Activated CD4-positive, CD25-positive, alpha-beta regulatory T cell (primary cell): Measurements from ENCODE around the gene COL10A1.

Source experiments
- DNase-seq, 4 experiments: peaks; one replicate each; lab custom pipeline; 2025; lab: John Stamatoyannopoulos, UW

COL10A1 gene

DNA sequence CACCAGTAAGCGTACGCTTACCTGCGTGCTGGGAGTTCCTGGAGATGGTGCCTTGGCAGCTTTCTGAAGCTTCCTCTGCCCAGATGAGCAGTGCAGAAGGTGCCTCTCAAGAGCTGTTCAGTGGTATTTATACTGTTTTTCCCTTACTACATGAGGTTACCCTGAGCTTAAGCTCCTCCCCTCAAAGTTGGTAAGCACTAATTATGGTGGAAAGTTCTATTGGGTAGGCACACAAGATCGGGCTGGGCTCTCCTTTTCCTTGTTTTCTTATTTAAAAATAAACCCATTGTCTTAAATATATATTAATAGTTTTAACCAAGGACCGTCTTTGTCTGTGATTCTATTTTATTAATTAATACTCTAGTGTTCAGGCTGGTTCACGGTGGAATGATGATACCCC lies at the start of gene COL10A1:
TSS of gene COL10A1 (minus strand) at position 101 of the 400 bp plus-strand sequence. CDS start 640 bp downstream, outside the sequence.
- no peak for DNase-seq

DNA sequence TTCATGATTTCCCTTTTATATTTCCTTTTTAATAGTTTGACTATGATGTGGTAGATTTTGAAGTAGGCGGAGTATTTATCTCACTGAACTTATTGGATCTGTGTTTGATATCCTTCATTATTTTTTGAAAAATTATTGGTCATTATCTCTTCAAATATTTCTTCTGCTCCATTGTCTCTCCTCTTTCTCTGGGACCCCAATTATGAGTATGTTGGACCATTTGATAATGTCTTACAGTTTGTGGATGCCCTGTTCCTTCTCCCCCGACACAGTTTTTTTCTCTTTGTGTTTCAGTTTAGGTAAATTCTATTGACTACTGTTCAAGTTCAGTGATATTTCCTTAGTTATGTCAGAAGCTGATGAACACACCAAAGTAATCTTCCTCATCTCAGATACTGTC lies 49.4 kb upstream of the COL10A1 start:
- DNase-seq: no peak

DNA sequence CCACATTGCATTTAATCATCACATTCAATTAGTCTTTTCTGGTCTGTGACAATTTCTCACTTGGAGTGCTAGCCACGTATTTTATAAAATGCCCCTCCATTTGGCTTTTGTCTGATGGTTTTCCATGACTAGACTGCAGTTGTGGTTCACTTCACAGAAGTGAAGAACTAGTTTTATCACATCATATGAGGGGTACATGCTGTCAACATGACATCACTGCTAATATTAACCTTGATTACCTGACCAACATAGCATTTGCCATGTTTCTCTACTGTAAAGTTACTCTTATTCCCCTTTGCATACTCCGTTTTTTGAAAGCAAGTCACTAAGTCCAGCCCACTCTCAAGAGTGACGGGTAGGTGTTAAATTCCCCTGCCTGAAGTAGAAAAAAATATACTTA lies 48.0 kb upstream of the COL10A1 start:
- DNase-seq: no peak

DNA sequence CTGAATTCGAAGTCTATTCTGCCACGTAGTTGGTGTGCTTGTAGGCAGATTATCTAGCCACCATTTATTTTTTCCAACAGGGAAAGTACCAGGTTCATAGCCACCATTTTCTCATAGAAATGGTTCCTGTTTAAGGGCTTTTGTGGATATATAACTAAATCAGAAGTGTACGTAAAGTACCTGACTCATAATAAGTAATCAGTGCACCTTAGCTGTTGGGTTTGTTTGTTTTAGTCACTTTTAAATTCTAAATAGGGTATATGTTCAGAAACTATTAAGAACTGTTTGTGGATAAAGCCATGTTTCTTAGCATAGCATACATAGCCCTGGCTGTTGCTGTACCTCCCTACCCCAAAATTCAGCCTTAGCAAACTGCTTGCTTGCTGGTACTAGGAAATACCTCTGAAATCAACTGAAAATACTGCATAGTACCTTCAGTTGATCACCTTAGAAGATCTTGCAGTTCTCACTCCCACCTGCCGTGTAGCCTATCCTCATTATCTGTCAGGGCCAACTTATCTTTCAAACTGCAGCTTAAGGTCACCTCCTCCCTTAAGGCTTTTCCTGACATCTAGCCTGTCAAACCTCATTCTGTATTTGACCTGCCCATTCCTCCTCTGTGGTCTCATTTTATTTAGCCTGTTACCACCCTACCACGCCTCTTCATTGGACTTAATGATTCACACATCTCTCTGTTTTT lies 44.6 kb upstream of the COL10A1 start:
- no peak for DNase-seq

DNA sequence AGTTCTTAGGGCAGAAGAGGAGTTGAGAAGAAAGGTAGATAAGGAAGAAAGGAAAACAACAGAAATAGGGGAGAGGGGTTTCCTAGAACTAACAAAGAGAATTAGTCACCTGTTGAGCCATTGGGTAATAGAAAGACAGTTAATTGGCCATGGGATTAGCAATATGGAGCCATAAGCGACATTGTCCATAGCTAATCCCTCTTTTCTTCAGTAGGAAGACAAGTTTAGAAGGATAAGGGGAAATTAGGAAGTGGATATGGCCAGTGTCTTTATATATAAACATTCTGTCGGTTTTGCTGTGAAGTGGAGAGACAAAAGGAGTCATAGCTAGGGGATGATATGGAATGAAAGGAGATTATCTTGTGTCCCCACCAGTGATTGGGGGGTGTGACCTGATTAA lies 43.9 kb upstream of the COL10A1 start:
- DNase-seq: no peak

DNA sequence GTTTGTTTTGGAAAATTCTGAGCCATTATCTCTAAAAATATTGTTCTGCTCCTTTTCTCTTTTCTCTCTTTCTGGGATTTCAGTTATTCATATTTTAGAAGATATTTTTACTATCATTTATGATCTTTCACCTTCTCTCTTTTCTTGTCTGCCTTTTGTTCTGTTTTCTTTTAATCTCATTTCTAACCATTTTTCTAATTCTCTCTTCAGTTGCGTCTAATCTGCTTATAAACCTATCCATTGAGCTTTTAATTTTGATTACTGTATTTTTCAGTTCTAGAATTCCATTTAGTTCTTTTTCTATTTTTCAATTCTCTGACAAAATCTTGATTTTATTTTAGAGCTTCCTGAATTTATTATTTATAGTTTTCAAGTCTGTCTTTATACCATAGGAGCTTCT lies 42.2 kb upstream of the COL10A1 start:
- no peak for DNase-seq

DNA sequence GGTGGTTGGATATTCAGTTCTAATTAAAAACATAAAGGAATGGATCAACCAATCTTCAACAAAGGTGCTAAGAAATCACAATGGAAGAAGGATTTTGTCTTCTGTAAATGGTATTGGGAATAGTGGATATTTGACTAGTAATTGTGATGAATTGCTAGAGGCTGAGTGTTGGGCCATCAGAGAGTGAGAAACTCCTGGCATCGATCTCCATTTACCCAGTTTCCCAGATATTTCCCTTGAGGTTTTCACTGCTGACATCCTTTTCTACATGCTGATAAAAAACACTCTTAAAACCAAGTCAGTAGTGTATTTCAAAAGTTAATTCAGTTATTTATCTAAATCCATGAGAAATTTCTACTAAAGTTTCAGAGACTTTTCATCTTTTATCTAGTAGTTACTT lies 40.4 kb upstream of the COL10A1 start:
- DNase-seq: no peak

DNA sequence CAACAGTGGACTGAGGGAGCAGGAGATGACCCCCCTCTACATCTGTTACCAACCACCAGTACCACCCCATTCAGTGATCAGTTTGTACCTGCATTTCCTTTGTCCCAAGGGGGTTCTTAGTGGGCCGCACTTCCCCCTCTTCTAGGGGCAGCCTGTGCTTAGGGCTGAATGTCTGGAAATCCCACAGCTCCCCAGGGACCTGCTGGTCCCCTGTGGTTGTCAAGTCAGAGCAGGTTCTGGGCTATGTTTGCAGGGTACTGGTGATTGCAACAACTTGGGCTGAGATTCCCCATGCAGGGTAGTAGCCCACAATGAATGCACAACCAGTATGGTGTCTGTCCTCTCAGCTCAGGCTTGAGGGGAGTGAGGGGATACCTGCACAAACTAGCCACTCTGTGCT lies 39.7 kb upstream of the COL10A1 start:
- DNase-seq: no peak

DNA sequence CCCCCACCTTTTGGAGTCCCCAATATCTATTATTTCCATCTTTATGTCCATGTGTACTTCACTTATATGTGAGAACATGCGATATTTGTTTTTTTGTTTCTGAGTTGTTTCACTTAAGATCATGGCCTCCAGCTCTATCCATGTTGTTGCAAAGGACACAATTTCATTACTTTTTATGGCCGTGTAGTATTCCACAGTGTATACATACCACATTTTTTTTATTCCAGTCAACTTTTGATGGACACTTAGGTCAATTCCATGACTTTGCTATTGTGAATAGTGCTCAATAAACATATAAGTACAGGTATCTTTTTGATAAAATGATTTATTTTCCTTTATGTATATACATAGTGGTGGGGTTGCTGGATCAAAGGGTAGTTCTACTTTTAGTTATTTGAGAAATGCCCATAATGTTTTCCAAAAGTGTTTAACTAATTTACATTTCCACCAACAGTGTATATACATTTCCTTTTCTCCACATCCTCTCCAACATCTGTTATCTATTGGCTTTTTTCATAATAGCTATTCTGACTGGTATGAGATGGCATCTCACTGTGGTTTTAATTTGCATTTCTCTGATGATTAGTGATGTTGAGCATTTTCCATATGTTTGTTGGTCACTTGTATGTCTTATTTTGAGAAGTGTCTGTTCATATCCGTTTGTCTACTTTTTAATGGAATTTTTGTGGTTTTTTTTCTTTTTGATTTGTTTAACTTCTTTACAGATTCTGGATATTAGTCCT lies 34.0 kb upstream of the COL10A1 start:
- no peak for DNase-seq

DNA sequence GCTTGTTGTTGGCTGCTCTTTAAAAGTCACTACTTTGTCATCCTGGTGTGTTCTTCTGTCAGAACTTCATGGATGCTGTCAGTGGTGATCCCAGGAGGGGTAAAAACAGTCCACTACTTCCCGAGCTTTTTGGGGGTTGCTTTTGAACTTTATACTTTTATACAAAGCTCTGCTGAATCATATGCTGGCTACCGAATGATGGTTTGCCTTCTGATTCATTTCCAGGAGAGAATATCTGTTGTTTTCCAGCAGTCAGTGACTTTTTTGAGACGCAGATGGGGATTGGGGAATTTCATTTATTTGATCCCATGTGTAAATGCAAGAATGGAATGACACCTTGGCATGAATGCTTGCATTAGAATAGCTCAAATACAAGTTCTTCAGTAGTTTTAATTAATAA lies 32.7 kb upstream of the COL10A1 start:
- DNase-seq: no peak

DNA sequence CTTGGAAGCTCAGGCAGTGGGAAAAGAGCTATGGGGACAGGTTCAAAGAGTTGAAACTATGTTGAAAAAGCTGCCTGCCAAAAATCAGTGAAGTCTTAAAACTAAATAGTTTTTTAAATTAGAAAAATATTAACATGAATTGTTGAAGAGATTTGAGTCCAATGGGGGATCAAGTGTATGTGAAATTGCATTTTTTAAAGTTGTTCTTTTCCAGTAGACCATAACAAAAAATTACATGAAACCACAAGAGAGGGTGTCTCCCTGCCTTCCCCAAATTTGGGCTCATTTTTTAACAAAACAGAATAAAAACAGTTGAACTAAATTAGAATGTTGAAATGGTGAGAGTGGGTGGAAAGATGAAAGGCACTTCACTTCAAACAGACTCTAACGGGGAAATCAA lies 31.5 kb upstream of the COL10A1 start:
- DNase-seq: no peak

DNA sequence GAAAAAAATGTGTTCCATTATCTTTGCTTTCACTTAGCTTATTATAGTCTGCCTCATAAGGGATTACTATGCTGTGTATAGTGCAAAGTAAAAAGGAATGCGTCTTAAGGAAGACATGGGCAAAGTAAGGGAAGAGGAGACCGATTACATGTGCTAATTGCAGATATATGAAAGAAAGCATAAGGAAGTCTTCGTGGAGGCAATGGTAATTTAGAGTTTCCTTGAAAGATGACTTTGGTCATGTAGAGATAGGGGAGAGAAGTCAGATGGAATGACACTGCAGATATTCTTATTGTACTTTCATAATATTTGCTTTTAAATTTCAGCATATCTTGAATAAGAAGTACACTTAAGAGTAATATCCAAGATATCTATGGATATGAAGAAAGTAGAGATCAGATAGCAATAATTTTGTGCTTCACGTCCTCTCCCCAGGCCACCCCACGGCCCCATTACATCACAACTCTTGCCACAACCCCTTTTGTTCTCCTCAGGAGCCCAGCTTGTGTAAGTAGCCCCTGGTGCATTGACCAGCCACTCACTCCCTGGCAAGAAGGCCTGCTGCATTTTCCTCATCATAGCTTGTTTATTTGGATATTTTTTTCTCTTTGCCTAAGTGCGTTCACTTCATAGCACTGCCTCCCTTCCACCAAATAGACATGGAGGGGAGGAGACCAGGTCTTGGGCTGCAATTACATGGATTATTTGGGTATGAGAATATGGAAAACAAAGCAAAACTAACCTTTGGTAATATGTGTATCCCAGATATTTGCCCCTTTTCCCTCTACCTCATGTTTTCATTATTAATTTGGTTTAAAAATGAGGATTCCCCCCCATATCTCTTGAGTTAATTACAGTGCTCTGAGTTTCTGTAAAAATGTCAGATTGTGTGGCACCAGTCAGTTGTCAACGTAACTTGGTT lies 30.7 kb upstream of the COL10A1 start:
- no peak for DNase-seq

DNA sequence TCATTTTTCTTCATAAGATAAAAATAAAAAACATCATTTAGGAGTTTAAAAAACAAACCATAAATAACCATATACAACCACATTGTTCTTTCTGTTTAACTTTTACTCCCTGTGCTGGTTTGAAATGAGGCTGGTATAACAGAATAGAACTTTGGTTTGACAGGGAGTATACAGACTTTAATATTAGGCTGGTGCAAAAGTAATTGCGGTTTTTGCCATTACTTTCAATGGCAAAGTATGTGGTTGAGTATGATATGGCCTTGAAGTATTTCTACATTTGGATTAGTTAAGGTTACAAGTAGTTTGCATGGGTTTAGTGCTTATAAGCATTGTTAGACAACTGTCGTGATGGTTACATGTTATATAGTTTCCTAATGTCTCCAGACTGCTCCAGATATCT lies 29.0 kb upstream of the COL10A1 start:
- no peak for DNase-seq

DNA sequence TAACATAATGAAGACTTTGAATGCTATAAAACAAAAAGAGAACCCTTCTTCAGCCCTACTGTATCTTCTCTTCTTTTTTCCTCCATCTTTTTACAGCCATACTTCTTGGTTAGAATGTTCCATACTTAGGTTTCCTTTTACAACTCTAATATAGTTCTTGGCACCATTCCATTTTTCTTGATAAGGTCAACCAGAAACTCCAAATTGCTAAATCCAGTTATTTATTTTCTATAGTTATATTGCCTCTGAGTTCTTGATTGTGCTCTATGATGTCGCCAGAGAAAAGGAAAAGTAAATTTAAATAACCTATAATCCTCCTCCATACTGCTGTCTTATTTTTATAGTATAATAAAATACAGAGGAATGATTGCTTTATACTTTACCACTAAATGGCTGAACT lies 26.7 kb upstream of the COL10A1 start:
- DNase-seq: no peak

DNA sequence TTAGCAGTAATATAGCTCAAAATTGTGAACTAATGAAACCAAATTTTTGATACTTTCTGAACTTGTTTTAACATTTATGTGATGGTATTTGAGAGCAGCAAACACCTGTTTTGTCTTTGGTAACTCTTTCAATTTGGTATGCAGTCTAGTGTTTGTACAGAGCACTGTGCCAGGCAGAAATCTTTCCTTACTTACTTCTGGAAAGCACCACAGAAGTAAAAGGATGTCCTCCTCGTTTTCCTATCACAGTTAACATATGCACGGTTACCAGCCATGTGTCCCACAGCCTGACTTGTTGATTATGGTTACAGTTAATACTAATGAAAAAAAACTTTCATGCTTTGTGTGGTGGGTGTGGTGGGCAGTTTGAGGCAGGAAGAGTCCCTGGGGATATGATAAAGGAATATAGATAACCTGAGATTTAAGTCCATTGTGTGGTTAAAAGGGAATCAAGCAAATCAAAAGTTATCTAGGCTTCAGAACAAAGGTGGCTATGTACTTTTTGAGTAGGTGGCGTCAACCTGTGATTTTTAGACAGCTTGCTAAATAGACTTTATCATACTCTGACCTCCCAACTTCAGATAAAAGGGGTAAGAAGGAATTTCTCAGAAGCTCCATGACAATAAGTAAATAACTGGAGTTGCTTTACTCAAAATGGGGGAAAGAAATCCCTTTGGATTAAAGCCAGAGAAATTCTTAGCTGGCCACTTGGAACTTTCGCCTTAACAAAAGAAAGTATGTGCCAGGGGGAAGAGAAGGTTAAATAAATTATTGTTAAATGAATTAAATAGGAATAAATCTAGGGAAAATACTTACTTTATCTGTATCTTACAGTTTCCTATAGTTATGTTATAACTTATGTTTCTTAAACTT lies 20.1 kb upstream of the COL10A1 start:
- no peak for DNase-seq

DNA sequence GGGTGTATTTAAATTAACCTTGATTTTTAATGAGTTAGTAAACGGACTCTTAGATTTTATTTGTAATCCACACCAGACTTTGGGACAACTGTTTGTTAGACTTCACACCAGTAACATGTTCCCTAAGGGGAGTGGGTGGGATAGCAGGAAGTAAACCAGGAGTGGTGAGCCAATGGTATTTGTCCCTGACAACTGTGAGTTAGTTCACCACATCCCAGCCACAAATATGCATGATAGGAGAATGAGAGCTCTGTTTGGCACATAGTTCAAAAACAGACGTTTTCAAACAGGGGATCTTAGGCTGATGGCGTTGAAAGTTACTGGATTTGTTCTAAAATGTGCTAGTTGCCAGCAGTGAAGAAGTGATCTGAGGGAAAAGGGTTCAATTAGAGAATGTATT lies 18.7 kb upstream of the COL10A1 start:
- DNase-seq: no peak

DNA sequence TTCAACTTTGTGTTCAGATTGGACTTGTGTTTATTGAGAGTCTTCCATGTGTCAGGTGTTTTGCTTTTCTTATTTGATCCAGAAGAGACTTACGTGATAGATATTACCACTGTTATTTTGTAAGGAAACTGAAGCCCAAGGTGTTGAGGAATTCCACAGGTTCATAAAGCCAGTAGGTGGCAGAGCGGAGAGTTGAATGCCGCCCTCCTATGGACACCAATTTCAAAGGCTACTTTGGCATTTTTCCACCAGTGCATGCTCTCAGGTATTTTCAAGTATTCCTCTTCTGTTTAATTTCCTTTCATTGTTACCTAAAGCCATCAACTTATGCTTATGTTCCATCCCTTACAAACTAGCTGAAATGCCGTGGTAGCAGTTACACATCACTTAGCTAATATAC lies 14.0 kb upstream of the COL10A1 start:
- no peak for DNase-seq

DNA sequence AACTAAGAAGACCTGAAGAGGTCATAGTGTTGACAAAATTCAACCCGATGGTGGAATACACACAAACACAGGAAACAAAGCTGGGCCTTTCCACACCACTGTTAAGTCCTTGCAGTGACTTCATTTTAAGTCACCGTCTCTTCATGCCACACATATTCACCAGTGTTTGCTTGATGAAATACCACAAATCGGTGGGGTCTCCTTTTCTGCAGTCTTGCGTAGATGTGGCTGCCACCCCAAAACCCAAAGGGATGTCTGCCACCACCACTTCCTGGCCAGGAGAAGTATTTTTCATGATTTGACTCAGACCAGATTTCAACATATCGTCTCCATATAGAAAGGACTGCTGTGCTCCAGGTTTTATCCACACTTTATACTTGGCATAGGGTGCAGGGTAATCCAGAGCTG lies 11.0 kb upstream of the COL10A1 start:
- no peak for DNase-seq

DNA sequence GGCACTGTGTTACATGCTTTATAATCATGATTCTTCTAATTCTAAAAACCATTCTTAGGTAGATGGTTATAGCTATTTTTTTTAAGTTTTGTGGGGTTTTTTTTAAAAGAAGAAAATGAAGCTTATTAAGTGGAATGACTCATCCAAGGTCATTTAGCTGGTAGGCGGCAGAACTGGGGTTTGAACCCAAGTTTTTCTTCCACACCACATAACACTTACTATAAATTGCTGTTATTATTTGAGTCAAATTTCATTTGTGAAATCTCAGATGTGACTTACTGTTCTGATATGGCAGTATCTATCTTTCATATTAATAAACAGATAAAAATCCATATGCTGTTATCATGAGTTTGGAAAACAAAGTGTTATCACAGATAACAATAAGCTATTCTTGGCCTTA lies 10.4 kb upstream of the COL10A1 start:
- no peak for DNase-seq

DNA sequence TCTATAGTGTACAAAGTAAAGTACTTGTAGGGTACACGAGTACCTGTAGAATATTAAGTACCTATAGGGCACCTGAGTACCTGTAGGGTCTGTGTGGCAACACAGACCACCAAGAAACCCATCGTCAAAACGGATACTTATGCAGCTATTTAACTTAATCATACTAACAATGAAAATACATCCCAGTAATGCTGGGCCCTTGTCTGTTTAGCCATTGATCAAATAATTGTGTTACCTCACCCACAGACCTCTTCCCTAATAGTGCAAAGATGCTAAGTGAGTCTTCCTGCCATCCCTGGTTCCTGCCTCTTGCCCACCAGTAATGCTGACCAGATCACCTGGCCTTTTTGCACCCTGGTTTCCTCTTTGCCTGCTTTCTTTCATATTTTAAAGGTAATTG lies 7.5 kb upstream of the COL10A1 start:
- no peak for DNase-seq

DNA sequence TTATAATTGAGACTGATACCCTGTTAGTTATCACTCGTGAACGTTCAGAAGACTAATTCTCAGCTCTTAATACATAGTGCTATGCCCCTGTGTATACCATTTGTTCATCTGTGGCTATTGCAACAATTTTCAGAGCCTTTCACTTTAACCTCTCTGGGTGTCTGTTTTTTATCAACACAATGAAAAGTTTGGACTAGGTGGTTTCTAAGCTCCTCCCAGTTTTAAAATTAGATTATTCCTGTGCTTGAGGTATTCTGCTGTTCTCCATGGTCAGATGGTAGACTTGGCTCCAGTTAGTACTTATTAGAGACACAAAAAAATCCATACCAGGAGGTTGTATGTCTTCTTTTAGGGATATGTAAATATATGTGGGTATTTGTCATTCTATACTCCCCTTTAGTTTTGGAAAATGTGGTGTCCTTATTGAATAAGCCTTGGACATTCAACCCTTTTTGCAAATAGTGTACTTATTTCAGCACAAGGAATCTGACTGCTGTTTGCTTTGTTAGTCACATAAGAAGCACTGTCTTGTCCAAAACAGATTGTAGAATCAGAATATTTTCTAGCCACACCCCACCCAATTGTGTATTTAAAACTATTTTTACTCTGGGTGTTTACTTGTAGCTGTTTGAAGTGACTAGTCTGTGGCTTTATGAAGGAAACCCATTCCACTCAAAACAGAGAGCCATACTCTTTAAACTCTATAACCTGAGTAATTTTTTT lies 2.0 kb upstream of the COL10A1 start:
- DNase-seq: no peak
